Hepatocyte (in vitro differentiated cells): Measurements from ENCODE around the gene SLAIN2.

Experiments
- EZH2 ChIP-seq: fragments of 200-600 bp; sonication (generic); IDR thresholded peaks from 2 replicates; pipeline ENCODE4 v1.6.1; 2016; ENCODE audit warnings: antibody characterized with exemption, mild to moderate bottlenecking, borderline replicate concordance
- EZH2phosphoT487 ChIP-seq: fragments of 200-600 bp; sonication (generic); IDR thresholded peaks from one replicate; pipeline ENCODE4 v1.6.1; 2018; ENCODE audit warnings: antibody characterized with exemption, mild to moderate bottlenecking, low read depth, moderate library complexity; ENCODE audit not compliant: unreplicated experiment, severe bottlenecking
- TF ChIP-seq, protein P1 (sequence below): fragments of 200-600 bp; sonication (generic); IDR thresholded peaks from 2 replicates; pipeline ENCODE4 v1.5.1; 2016; ENCODE audit warnings: antibody characterized with exemption, mild to moderate bottlenecking; ENCODE audit not compliant: poor library complexity

DNA sequence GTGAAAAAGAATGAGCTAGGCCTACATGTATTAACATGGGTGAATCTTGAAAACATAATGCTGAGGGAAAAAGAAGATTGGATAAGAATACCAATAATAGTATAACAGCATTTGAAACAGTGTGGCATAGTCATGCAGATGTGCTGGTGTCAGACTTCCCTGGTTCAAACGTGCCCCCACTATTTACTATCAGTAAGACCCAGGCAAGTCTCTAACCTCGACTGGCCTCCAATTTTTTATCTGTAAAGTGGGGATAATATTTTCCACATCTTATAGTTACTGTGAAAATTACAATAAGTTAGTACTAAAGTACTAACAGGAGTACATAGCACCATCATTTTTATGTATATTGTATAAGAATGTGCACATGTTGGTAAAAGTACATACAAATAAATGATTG is 17.0 kb upstream of the SLAIN2 start:
- no peak for TF ChIP-seq EZH2
- TF ChIP-seq, protein P1, sequence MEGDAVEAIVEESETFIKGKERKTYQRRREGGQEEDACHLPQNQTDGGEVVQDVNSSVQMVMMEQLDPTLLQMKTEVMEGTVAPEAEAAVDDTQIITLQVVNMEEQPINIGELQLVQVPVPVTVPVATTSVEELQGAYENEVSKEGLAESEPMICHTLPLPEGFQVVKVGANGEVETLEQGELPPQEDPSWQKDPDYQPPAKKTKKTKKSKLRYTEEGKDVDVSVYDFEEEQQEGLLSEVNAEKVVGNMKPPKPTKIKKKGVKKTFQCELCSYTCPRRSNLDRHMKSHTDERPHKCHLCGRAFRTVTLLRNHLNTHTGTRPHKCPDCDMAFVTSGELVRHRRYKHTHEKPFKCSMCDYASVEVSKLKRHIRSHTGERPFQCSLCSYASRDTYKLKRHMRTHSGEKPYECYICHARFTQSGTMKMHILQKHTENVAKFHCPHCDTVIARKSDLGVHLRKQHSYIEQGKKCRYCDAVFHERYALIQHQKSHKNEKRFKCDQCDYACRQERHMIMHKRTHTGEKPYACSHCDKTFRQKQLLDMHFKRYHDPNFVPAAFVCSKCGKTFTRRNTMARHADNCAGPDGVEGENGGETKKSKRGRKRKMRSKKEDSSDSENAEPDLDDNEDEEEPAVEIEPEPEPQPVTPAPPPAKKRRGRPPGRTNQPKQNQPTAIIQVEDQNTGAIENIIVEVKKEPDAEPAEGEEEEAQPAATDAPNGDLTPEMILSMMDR: no peak
- TF ChIP-seq EZH2phosphoT487: no peak
